ENCODE results near the gene POLG2. TPM values are rescaled to one million over a fixed set of nuclear protein-coding genes. Genes with fewer than 3 reads are reported as not detected.

POLG2 gene
- total RNA-seq, 4 donors from 2014 or later = 6.3 to 27.3 (median 13.7) TPM

DNA sequence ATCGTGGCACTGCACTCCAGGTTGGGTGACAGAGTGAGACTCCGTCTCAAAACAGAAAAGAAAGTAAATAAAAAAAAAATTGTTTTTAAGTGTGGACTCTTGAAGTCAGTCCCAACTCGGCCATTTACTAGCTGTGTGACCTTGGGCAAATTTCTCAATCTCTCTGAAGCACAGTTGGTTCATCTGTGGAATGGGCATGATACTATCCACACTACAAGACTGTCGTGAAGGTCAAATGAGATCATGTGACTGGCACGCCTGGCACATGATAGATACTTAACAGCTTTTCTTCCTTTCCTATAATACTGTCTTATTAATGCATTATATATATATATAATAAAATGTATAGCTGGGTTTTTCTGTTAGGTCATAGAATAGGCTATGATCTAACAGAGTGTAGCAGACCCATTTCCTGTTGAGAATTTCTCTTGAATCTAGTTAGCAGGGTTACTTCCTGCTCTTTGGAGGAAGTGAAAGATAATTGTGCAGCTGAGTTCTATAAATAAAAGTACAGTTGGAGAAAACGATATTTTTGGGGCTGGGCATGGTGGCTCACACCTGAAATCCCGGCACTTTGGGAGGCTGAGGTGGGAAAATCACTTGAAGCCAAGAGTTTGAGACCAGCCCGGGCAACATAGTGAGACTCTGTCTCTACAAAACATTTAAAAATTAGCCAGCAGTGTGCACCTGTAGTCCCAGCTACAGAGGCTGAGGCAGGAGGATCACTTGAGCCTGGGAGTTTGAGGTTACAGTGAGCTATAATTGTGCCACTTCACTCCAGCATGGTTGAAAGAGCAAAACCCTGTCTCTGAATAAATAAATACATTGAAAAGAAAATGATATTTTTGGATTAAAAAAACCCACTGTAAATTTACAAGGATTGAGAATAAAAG, 40.6 kb downstream of the POLG2 start:
- DNase-seq (ENCODE audit: low spot score) (no peak), ATAC-seq (ENCODE audit: low FRiP score) (no peak)

DNA sequence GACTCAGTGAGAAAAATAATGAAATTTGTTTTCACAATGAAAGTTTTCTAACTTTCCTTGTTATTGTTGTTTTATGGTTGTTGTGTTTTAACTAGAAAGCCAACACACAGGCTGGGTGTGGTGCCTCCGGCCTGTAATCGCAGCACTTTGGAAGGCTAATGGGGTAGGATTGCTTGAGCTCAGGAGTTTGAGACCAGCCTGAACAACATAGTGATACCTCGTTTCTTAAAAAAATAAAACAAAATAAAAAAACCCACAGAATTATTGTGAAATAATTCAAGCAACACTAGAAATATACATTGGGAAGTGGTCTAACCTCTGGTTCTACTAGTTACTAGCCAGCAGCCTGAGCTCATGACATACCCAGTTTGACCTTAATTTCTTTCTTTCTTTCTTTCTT, 47.3 kb downstream of the POLG2 start:
- DNase-seq (ENCODE audit: low spot score) = no peak
- ATAC-seq (ENCODE audit: low FRiP score) = no peak
- TF ChIP-seq, protein P1, sequence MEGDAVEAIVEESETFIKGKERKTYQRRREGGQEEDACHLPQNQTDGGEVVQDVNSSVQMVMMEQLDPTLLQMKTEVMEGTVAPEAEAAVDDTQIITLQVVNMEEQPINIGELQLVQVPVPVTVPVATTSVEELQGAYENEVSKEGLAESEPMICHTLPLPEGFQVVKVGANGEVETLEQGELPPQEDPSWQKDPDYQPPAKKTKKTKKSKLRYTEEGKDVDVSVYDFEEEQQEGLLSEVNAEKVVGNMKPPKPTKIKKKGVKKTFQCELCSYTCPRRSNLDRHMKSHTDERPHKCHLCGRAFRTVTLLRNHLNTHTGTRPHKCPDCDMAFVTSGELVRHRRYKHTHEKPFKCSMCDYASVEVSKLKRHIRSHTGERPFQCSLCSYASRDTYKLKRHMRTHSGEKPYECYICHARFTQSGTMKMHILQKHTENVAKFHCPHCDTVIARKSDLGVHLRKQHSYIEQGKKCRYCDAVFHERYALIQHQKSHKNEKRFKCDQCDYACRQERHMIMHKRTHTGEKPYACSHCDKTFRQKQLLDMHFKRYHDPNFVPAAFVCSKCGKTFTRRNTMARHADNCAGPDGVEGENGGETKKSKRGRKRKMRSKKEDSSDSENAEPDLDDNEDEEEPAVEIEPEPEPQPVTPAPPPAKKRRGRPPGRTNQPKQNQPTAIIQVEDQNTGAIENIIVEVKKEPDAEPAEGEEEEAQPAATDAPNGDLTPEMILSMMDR (IDR thresholded peaks at IDR 0.05) = no peak

More for the DNA sequence above, 40.6 kb downstream of the POLG2 start:
- TF ChIP-seq, protein P1 (IDR thresholded peaks at IDR 0.05) = no peak

DNA sequence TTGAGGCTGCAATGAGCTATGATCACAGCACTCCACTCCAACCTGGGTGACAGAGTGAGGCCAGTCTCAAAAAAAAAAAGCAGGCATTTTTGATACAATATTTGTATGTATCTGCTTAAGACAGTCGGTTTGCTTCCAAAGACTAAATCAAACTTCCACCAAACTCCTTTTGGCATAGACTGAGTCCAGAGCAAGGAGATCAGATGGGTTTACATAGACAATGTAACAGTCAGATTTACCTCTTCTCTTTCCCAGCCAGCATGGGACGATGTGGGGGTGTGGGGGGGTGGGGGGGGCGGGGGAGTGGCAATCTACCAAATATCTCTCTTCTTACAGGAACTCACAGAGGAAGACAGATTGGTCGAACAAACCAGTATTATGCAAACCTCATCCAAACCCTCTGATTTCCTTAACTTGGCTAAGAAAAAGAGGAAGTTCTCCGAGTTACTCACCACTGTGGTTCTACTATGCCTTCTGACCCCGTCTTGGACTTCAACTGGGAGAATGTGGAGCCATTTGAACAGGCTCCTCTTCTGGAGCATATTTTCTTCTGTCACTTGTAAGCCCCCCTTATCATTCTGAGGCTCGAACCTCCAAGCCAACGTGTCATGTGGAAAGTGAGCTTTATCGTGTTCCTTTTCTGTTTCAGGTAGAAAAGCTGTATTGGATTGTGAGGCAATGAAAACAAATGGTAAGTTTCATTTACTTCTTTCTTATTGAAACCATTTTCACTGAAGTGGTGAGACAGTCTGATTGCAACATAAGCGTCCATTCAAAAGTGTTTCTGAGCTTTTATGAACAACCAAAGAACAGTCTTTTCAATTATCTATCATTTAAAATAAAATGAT, 48.0 kb downstream of the POLG2 start, which contains the start of gene MILR1:
MILR1 (plus strand) TSS at position 451 of the 848 bp plus-strand sequence; CDS start at position 505, 54 bp downstream.
- ATAC-seq (ENCODE audit: low FRiP score) (peak; percentile 91), DNase-seq (ENCODE audit: low spot score) (no peak)
- TF ChIP-seq, protein P1 (IDR thresholded peaks at IDR 0.05) = no peak

DNA sequence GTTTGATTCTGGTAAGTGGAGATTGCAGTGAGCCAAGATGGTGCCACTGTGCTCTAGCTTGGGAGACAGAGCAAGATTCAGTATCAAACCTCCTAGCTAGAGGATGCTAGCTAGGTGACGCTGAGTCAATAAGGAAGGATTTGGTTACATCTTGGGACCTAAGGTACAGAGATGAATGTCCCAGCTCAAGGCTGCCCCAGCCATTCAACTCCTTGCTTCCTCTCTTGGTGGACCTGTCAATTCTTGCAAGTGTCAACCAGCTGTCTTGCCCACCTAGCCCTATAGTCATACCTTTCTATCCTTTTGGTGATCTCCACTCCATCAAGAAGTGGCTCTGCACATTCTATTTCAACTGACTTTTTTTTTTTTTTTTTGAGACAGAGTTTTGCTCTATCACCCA, 49.3 kb downstream of the POLG2 start:
- TF ChIP-seq, protein P1 (IDR thresholded peaks at IDR 0.05) = no peak
- DNase-seq (ENCODE audit: low spot score) = no peak
- no peak for ATAC-seq (ENCODE audit: low FRiP score)

DNA sequence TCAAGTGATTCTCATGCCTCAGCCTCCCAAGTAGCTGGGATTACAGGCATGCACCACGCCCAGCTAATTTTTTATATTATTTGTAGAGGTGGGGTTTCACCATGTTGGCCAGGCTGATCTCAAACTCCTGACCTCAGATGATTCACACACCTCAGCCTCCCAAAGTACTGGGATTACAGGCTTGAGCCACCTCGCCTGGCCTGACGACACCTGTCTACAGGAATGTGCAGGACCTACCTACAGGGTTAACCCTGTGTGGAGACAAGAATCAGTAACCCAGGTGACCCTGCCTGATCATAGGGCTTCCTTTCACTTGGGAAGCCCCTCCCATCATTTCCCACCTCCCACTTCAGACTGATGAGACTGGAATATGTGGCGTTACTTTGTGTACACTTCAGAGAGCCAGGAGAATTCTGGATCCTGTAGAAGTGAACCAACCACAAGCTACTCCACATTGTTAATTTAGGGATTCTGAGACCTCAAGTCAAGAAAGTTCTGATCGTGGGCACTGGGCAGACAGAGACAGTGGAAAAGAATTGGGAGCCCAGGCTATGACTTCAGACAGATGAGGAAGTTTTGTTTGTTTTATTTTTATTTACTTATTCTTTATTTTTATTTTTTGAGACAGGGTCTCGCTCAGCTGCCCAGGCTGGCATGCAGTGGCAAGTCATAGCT, 53.6 kb downstream of the POLG2 start:
- TF ChIP-seq, protein P1 (IDR thresholded peaks at IDR 0.05) = no peak
- ATAC-seq (ENCODE audit: low FRiP score) (no peak), DNase-seq (ENCODE audit: low spot score) (no peak)

DNA sequence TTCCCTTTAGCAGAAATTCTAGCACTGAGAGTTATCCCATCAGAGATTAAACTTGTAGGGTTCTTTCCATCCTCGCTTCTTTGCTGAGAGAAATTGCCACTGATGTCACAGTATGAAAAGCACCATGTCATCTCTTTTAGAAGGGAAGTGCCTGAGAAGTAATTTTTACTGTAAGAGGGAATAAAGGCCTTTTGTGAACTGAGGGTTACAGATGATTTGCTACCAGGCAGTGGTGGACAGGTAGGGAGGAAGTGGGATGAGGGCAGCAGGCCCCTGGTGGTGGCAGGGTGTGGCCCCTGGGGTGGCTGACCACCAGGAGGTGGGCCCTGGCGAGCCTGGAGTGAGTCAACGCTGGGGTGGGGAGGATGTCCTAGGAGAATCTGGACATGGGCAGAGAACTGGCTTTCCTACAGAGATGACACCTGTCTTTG, 54.3 kb downstream of the POLG2 start:
- DNase-seq (ENCODE audit: low spot score) (no peak), ATAC-seq (ENCODE audit: low FRiP score) (no peak)
- TF ChIP-seq, protein P1 (IDR thresholded peaks at IDR 0.05) = no peak
